ENCODE measurements around the gene AVPI1.

GRCh38 chr10:97683556-97684367 lies 3.3 kb downstream of the AVPI1 start:
- TF ChIP-seq ELF4 (IDR thresholded peaks at IDR 0.05): no peak
- no peak for TF ChIP-seq ZNF384 (IDR thresholded peaks at IDR 0.05)
- no peak for TF ChIP-seq SP1 (IDR thresholded peaks at IDR 0.05)
- TF ChIP-seq PKNOX1 (IDR thresholded peaks at IDR 0.05): no peak
- no peak for TF ChIP-seq FOXA1 (IDR thresholded peaks at IDR 0.05)
- no peak for TF ChIP-seq FOXK2 (IDR thresholded peaks at IDR 0.05)
- no peak for TF ChIP-seq LEF1 (IDR thresholded peaks at IDR 0.05; ENCODE audit: borderline replicate concordance)
- no peak for TF ChIP-seq TARDBP (IDR thresholded peaks at IDR 0.05)
- TF ChIP-seq ARNT (IDR thresholded peaks at IDR 0.05): no peak
- no peak for TF ChIP-seq FOXM1 (IDR thresholded peaks at IDR 0.05; ENCODE audit: borderline replicate concordance)
- no peak for TF ChIP-seq HDGF (IDR thresholded peaks at IDR 0.05; ENCODE audit: borderline replicate concordance)
- TF ChIP-seq BHLHE40 (IDR thresholded peaks at IDR 0.05; ENCODE audit: borderline replicate concordance): no peak
- TF ChIP-seq L3MBTL2 (conservative IDR thresholded peaks at IDR 0.05): no peak
- TF ChIP-seq SUZ12 (IDR thresholded peaks at IDR 0.05): no peak

Measured in HEK293T (cell line).